Measurements from ENCODE around the gene FOXL1. TPM values are rescaled to one million over a fixed set of nuclear protein-coding genes. Genes with fewer than 3 reads are reported as not detected.

FOXL1 gene
- total and polyA plus RNA-seq, 12 donors = 0.18 to 2.1 (median 0.69) TPM

DNA sequence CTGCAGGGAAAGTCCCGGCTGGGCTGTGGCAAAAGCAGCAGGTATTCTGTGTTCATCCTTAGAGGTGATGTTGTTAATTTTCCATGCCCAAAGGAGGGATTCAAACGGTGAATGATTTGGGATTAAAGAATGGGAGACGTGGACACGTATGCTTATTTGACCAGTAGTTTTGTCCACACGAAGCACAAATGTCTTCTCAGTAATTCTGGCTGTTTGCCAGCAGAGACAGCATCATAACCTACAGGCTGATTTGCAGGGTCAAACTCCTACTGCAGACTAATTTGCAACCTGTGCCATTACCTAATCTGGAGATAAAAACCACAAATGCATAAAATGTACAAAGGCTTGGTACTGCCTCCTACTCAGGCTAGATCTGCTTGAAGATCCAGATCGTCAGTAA is 37.5 kb upstream of the FOXL1 start:
- 85 to 93% (median 87%) methylated on average over 5 to 6 of the region's 6 CpGs for WGBS, 4 donors
- no peaks in the 10 kb centered on the region for H3K27me3 ChIP-seq
- H3K9me3 ChIP-seq (replicated peaks in 1 of 3) = no peaks in the 10 kb centered on the region
- no peak for TF ChIP-seq POLR2A (IDR thresholded peaks at IDR 0.05)
- TF ChIP-seq, protein P1, sequence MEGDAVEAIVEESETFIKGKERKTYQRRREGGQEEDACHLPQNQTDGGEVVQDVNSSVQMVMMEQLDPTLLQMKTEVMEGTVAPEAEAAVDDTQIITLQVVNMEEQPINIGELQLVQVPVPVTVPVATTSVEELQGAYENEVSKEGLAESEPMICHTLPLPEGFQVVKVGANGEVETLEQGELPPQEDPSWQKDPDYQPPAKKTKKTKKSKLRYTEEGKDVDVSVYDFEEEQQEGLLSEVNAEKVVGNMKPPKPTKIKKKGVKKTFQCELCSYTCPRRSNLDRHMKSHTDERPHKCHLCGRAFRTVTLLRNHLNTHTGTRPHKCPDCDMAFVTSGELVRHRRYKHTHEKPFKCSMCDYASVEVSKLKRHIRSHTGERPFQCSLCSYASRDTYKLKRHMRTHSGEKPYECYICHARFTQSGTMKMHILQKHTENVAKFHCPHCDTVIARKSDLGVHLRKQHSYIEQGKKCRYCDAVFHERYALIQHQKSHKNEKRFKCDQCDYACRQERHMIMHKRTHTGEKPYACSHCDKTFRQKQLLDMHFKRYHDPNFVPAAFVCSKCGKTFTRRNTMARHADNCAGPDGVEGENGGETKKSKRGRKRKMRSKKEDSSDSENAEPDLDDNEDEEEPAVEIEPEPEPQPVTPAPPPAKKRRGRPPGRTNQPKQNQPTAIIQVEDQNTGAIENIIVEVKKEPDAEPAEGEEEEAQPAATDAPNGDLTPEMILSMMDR (IDR thresholded peaks at IDR 0.05) = no peak
- peaks cover 0 to 60% of the 10 kb centered on the region in 2 donors for H3K36me3 ChIP-seq (replicated peaks in 1 of 2)
- no peak overlapping the region for H3K27ac ChIP-seq
- H3K4me3 ChIP-seq = no peak overlapping the region
- intact Hi-C loops (cut with DNase I) = no loop called here
- DNase-seq = no peak
- H3K4me1 ChIP-seq (replicated peaks in 1 of 2) = no peaks in the 10 kb centered on the region

DNA sequence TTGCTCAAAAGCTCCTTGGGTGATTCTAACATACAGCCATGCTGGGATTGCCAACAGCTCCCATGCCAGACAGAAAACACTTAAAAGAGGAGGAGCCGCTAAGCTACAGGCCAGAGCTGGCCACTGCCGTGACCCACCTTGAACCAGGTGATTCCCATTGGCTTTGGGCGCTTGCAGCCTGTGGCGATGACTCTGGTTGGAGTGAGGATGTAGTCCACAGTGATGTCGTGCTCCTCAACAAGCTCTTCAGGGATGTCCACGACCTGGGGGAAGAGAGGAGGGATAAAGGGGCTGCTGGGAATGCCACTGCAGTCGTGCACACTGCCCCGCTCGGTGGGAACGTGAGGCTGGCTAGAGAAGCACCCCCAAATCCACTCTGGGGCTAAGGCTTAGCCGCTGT is 36.8 kb upstream of the FOXL1 start:
- 93 to 98% (median 95%) methylated on average over 5 to 11 of the region's 11 CpGs for WGBS, 4 donors
- intact Hi-C loops (cut with DNase I) = no loop called here
- Histone ChIP-seq H3K27ac (no peak overlapping the region), H3K4me3 (no peak overlapping the region), H3K27me3 (no peaks in the 10 kb centered on the region), H3K4me1 (replicated peaks in 1 of 2) (no peaks in the 10 kb centered on the region), H3K9me3 (replicated peaks in 1 of 3) (no peaks in the 10 kb centered on the region), H3K36me3 (replicated peaks in 1 of 2) (peaks cover 0 to 67% of the 10 kb centered on the region in 2 donors)
- no peak for DNase-seq
- TF ChIP-seq POLR2A (IDR thresholded peaks at IDR 0.05) = no peak
- TF ChIP-seq, protein P1 (IDR thresholded peaks at IDR 0.05) = no peak

DNA sequence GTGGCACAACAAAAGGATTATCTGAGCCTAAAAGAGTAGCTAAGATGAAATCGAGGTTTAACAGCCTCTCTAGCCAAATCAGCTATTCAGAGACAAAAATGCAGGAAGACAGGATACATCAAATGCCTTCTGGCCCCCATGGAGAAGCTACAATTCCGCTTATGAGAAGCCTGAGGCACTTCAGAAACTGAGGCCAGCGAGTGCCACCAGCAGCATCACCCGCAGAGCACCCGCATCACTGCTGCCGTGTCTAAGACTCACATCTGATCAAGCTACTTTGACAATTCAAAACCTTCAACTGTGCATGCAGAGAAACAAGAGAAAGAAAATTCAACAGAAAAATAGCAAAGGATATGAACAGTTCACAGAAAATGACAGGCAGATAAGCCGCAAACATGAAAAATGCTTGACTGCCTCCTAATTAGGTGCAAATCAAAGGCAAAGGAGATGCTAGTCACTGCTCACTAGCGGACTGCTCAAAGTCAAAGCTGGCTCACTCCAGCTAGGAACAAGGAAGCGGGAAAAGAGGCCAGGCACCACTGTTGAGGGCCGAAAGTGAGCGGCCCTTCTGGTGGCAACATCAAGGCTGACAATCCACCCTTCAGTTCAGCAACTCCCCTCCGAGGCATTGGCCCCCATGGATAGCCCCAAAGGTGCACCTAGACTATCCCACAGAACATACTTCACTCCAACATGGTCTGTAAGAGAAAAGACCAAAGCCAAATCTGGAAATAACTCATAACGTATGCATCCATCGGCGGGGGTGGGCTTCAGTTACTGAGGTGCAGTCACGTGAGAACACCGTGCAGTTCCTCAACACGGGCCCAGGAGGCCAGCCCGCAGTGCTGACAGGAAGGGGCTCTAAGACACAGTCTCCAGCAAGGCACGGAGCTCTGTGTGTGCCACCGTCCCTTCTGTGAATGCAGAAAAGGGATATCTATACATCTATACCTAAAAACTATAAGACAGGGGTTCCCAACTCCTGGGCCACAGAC is 35.3 kb upstream of the FOXL1 start:
- H3K27ac ChIP-seq = no peak overlapping the region
- DNase-seq = no peak
- intact Hi-C loops (cut with DNase I) = no loop called here
- no peaks in the 10 kb centered on the region for H3K9me3 ChIP-seq (replicated peaks in 1 of 3)
- no peaks in the 10 kb centered on the region for H3K4me1 ChIP-seq (replicated peaks in 1 of 2)
- H3K36me3 ChIP-seq (replicated peaks in 1 of 2) = peaks cover 0 to 70% of the 10 kb centered on the region in 2 donors
- H3K4me3 ChIP-seq = no peak overlapping the region
- H3K27me3 ChIP-seq = no peaks in the 10 kb centered on the region
- no peak for TF ChIP-seq POLR2A (IDR thresholded peaks at IDR 0.05)
- TF ChIP-seq, protein P1 (IDR thresholded peaks at IDR 0.05) = no peak
- 89 to 95% (median 92%) methylated on average over 15 to 21 of the region's 21 CpGs for WGBS, 4 donors

DNA sequence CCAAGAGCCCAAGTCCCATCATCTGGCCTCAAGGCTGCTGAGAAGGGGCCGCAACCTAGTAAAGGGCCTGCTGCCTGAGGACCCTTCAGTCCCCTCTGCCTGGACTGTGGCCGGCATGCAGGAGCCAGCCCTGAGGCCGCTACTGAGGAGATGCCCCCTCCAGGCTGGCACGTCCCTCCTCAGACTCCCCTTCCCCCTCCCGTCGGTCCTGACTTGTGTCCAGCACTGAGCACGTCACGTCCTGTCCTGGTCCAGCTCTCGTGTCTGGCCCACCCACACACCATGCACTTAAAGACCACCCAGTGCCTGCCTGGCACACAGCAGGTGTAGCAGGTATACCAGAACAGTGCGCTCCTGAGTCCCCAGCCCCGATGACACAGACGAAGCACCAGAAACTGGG is 32.9 kb upstream of the FOXL1 start:
- H3K4me1 ChIP-seq (replicated peaks in 1 of 2) = no peaks in the 10 kb centered on the region
- intact Hi-C loops (cut with DNase I) = no loop called here
- no peaks in the 10 kb centered on the region for H3K27me3 ChIP-seq
- no peaks in the 10 kb centered on the region for H3K9me3 ChIP-seq (replicated peaks in 1 of 3)
- no peak overlapping the region for H3K27ac ChIP-seq
- no peak for DNase-seq
- H3K36me3 ChIP-seq (replicated peaks in 1 of 2) = peaks cover 0 to 46% of the 10 kb centered on the region in 2 donors
- no peak for TF ChIP-seq POLR2A (IDR thresholded peaks at IDR 0.05)
- TF ChIP-seq, protein P1 (IDR thresholded peaks at IDR 0.05) = no peak
- WGBS, 4 donors = 83 to 85% (median 84%) methylated on average over 10 to 12 of the region's 12 CpGs
- no peak overlapping the region for H3K4me3 ChIP-seq
